ENCODE measurements around the gene PHF20.

DNA sequence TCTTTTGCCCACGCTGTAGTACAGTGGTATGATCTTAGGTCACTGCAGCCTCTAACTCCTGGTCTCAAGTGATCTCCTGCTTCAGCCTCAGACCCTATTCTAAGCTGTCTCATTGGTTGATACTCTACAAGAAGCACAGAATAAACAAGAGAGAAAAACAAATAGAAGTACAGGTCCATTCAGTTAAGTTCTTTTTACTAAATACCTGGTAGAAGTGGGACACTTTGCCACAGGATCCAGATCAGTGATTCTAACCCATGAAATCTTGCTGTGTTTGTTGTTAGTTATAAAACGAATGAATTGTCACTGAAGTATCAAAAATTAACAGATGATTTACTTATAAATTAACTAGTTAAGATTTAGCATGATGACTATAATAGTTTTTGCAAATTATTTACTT lies 105.8 kb downstream of the PHF20 start:
- TF ChIP-seq, protein P1, sequence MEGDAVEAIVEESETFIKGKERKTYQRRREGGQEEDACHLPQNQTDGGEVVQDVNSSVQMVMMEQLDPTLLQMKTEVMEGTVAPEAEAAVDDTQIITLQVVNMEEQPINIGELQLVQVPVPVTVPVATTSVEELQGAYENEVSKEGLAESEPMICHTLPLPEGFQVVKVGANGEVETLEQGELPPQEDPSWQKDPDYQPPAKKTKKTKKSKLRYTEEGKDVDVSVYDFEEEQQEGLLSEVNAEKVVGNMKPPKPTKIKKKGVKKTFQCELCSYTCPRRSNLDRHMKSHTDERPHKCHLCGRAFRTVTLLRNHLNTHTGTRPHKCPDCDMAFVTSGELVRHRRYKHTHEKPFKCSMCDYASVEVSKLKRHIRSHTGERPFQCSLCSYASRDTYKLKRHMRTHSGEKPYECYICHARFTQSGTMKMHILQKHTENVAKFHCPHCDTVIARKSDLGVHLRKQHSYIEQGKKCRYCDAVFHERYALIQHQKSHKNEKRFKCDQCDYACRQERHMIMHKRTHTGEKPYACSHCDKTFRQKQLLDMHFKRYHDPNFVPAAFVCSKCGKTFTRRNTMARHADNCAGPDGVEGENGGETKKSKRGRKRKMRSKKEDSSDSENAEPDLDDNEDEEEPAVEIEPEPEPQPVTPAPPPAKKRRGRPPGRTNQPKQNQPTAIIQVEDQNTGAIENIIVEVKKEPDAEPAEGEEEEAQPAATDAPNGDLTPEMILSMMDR (IDR thresholded peaks at IDR 0.05), result no peak
- no peak for TF ChIP-seq POLR2A (IDR thresholded peaks at IDR 0.05)
